H1 (cell line): ENCODE results near the gene PRKAR1B. TPM values are rescaled to one million over a fixed set of nuclear protein-coding genes. Genes with fewer than 3 reads are reported as not detected.

Source experiments
- PHF8 ChIP-seq: fragments of 200-600 bp; sonication (generic); conservative IDR thresholded peaks from 2 replicates; pipeline ENCODE4 v1.7.1; 2012; ENCODE audit warnings: low read depth, mild to moderate bottlenecking, inconsistent platforms, low read length, moderate library complexity
- YY1 ChIP-seq: IDR thresholded peaks from 2 replicates; pipeline ENCODE4 v1.6.1; 2011; ENCODE audit warnings: low read depth, mild to moderate bottlenecking, low read length
- polyA plus RNA-seq, 7 experiments: library from polyadenylated mRNA; depleted of rRNA in 3 of 7; stranded (reverse) in 5 of 7; unstranded in 2 of 7; fragments of >200 nt in 5 of 7; fragments of 200-250 nt in 2 of 7; gene quantifications; 1 replicate in 5 of 7; 2 replicates in 1 of 7; 4 replicates in 1 of 7; pipeline versions ENCODE4 v1.2.1 to v1.2.3, GENCODE V29; 2011 to 2013; ENCODE audit warnings: missing spikeins in 2 of 7, mixed read lengths in 2 of 7
- total RNA-seq: library from RNA; stranded (reverse); fragmentation: NEBNext Ultra II Directional; extraction: Animal tissue kit (Norgen Biotek cat#: 25700); gene quantifications from 2 replicates; pipeline ENCODE4 v1.2.1, GENCODE V29; 2021
- TF ChIP-seq, protein P1 (sequence below): fragments of 300-600 bp; sonication (generic); IDR thresholded peaks from 2 replicates; pipeline ENCODE4 v1.7.1; 2012; ENCODE audit warnings: low read length, moderate library complexity, mild to moderate bottlenecking, inconsistent platforms; ENCODE audit not compliant: insufficient replicate concordance

The PRKAR1B gene
- total and polyA plus RNA-seq, 2 of the 8 experiments (the other 6 are each of a cell fraction or from before 2014, with no cell fraction given): 12.3 to 55.7 TPM

DNA sequence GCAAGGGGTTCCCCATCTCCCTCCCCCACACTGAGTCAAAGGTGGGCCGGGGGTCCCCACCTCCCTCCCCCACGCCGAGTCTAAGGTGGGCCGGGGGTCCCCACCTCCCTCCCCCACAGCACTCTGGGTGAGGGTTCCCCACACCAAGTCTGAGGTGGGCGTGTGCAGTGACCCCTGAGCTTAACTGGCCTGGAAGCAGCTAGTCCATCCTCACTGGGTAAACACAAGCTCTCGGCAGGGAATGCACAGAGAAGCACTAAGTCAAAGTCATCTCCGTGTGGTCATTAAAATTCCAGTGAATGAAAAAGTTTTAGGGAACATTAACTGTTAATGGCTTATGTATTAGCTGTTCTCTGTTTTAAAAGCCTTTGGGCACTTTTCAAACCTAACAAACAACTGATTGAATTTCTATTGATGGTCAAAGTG lies 43.7 kb upstream of the PRKAR1B start (continued):
- TF ChIP-seq, protein P1, sequence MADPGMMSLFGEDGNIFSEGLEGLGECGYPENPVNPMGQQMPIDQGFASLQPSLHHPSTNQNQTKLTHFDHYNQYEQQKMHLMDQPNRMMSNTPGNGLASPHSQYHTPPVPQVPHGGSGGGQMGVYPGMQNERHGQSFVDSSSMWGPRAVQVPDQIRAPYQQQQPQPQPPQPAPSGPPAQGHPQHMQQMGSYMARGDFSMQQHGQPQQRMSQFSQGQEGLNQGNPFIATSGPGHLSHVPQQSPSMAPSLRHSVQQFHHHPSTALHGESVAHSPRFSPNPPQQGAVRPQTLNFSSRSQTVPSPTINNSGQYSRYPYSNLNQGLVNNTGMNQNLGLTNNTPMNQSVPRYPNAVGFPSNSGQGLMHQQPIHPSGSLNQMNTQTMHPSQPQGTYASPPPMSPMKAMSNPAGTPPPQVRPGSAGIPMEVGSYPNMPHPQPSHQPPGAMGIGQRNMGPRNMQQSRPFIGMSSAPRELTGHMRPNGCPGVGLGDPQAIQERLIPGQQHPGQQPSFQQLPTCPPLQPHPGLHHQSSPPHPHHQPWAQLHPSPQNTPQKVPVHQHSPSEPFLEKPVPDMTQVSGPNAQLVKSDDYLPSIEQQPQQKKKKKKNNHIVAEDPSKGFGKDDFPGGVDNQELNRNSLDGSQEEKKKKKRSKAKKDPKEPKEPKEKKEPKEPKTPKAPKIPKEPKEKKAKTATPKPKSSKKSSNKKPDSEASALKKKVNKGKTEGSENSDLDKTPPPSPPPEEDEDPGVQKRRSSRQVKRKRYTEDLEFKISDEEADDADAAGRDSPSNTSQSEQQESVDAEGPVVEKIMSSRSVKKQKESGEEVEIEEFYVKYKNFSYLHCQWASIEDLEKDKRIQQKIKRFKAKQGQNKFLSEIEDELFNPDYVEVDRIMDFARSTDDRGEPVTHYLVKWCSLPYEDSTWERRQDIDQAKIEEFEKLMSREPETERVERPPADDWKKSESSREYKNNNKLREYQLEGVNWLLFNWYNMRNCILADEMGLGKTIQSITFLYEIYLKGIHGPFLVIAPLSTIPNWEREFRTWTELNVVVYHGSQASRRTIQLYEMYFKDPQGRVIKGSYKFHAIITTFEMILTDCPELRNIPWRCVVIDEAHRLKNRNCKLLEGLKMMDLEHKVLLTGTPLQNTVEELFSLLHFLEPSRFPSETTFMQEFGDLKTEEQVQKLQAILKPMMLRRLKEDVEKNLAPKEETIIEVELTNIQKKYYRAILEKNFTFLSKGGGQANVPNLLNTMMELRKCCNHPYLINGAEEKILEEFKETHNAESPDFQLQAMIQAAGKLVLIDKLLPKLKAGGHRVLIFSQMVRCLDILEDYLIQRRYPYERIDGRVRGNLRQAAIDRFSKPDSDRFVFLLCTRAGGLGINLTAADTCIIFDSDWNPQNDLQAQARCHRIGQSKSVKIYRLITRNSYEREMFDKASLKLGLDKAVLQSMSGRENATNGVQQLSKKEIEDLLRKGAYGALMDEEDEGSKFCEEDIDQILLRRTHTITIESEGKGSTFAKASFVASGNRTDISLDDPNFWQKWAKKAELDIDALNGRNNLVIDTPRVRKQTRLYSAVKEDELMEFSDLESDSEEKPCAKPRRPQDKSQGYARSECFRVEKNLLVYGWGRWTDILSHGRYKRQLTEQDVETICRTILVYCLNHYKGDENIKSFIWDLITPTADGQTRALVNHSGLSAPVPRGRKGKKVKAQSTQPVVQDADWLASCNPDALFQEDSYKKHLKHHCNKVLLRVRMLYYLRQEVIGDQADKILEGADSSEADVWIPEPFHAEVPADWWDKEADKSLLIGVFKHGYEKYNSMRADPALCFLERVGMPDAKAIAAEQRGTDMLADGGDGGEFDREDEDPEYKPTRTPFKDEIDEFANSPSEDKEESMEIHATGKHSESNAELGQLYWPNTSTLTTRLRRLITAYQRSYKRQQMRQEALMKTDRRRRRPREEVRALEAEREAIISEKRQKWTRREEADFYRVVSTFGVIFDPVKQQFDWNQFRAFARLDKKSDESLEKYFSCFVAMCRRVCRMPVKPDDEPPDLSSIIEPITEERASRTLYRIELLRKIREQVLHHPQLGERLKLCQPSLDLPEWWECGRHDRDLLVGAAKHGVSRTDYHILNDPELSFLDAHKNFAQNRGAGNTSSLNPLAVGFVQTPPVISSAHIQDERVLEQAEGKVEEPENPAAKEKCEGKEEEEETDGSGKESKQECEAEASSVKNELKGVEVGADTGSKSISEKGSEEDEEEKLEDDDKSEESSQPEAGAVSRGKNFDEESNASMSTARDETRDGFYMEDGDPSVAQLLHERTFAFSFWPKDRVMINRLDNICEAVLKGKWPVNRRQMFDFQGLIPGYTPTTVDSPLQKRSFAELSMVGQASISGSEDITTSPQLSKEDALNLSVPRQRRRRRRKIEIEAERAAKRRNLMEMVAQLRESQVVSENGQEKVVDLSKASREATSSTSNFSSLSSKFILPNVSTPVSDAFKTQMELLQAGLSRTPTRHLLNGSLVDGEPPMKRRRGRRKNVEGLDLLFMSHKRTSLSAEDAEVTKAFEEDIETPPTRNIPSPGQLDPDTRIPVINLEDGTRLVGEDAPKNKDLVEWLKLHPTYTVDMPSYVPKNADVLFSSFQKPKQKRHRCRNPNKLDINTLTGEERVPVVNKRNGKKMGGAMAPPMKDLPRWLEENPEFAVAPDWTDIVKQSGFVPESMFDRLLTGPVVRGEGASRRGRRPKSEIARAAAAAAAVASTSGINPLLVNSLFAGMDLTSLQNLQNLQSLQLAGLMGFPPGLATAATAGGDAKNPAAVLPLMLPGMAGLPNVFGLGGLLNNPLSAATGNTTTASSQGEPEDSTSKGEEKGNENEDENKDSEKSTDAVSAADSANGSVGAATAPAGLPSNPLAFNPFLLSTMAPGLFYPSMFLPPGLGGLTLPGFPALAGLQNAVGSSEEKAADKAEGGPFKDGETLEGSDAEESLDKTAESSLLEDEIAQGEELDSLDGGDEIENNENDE: no peak
- no peak for TF ChIP-seq PHF8
- no peak for TF ChIP-seq YY1
